HepG2 (cell line): ENCODE results near the gene CCND1. TPM values are rescaled to one million over a fixed set of nuclear protein-coding genes. Genes with fewer than 3 reads are reported as not detected.

ENCODE experiments used
- ATF7 ChIP-seq, 2 experiments: fragments of 450-650 bp in 1 of 2; sonication (generic) in 1 of 2; formaldehyde crosslinking in 1 of 2; IDR thresholded peaks; 2 replicates each; pipeline versions ENCODE4 v1.4.0 to v1.6.1; 2016 to 2020; ENCODE audit warnings: antibody characterized with exemption in 1 of 2, mild to moderate bottlenecking in 1 of 2, missing genetic modification reagents in 1 of 2
- BHLHE40 ChIP-seq: IDR thresholded peaks from 2 replicates; pipeline ENCODE4 v1.6.1; 2011; ENCODE audit warnings: low read length, improper control_type of control experiment
- CBFB ChIP-seq: sonication (generic); formaldehyde crosslinking; IDR thresholded peaks from 2 replicates; pipeline ENCODE4 v1.4.0; 2020; ENCODE audit warnings: missing genetic modification reagents
- KIAA2018 ChIP-seq: sonication (generic); formaldehyde crosslinking; IDR thresholded peaks from 2 replicates; pipeline ENCODE4 v1.5.0; 2020; ENCODE audit warnings: mild to moderate bottlenecking, missing genetic modification reagents, borderline replicate concordance
- MED1 ChIP-seq: sonication (generic); formaldehyde crosslinking; IDR thresholded peaks from 2 replicates; pipeline ENCODE4 v1.4.0; 2020; ENCODE audit warnings: missing genetic modification reagents
- PHF20 ChIP-seq: sonication (generic); formaldehyde crosslinking; IDR thresholded peaks from 2 replicates; pipeline ENCODE4 v1.5.0; 2020; ENCODE audit warnings: mild to moderate bottlenecking, missing genetic modification reagents
- SAP130 ChIP-seq: IDR thresholded peaks from 2 replicates; pipeline ENCODE4 v1.6.1; 2016; ENCODE audit warnings: low read depth
- THAP7 ChIP-seq: sonication (generic); formaldehyde crosslinking; IDR thresholded peaks from 2 replicates; pipeline ENCODE4 v1.8.1; 2023; ENCODE audit warnings: mild to moderate bottlenecking, missing genetic modification reagents
- XBP1 ChIP-seq: sonication (generic); formaldehyde crosslinking; IDR thresholded peaks from 2 replicates; pipeline ENCODE4 v1.5.0; 2020; ENCODE audit warnings: missing genetic modification reagents
- ZBTB38 ChIP-seq: sonication (generic); formaldehyde crosslinking; IDR thresholded peaks from 2 replicates; pipeline ENCODE4 v1.5.1; 2020; ENCODE audit warnings: mild to moderate bottlenecking, missing genetic modification reagents
- ZBTB4 ChIP-seq: sonication (generic); formaldehyde crosslinking; IDR thresholded peaks from 2 replicates; pipeline ENCODE4 v1.4.0; 2020; ENCODE audit warnings: missing genetic modification reagents, mild to moderate bottlenecking, borderline replicate concordance
- ZC3H4 ChIP-seq: sonication (generic); formaldehyde crosslinking; IDR thresholded peaks from 2 replicates; pipeline ENCODE4 v1.4.0; 2020; ENCODE audit warnings: missing genetic modification reagents, borderline replicate concordance
- ZNF138 ChIP-seq: sonication (generic); formaldehyde crosslinking; IDR thresholded peaks from 2 replicates; pipeline ENCODE4 v1.5.0; 2020; ENCODE audit warnings: mild to moderate bottlenecking, low read depth, missing genetic modification reagents
- ZNF17 ChIP-seq: sonication (generic); formaldehyde crosslinking; IDR thresholded peaks from 2 replicates; pipeline ENCODE4 v1.5.0; 2020; ENCODE audit warnings: mild to moderate bottlenecking, missing genetic modification reagents
- ZNF777 ChIP-seq: sonication (generic); formaldehyde crosslinking; IDR thresholded peaks from 2 replicates; pipeline ENCODE4 v1.4.0; 2020; ENCODE audit warnings: missing genetic modification reagents
- ZSCAN9 ChIP-seq: IDR thresholded peaks from 2 replicates; pipeline ENCODE4 v1.6.1; 2016; ENCODE audit warnings: borderline replicate concordance
- polyA plus RNA-seq, 8 experiments: library from polyadenylated mRNA; depleted of rRNA in 3 of 8; stranded (reverse) in 7 of 8; unstranded in 1 of 8; fragments of >200 nt; fragmentation: Illumina TruSeq in 4 of 8; extraction: Trizol in 4 of 8; gene quantifications; 2 replicates each; pipeline versions ENCODE4 v1.2.1 to v1.2.3, GENCODE V29; 2011 to 2016; ENCODE audit warnings: low read depth in 4 of 8, missing spikeins in 1 of 8, mixed read lengths in 1 of 8; ENCODE audit not compliant: insufficient read depth in 1 of 8
- total RNA-seq, 5 experiments: library from RNA; depleted of rRNA; stranded (reverse); fragments of >200 nt; fragmentation: Illumina TruSeq; extraction: Trizol; gene quantifications; 2 replicates each; pipeline ENCODE4 v1.2.3, GENCODE V29; 2016; ENCODE audit warnings: low read depth in 1 of 5

CCND1 gene
- total and polyA plus RNA-seq, 2 of the 13 experiments (the other 11 are each of a cell fraction or from before 2014, with no cell fraction given), result 107 to 136 TPM

- no peak for TF ChIP-seq ZNF17 (CRISPR knock-in tag)
- TF ChIP-seq ZNF777, result no peak
- no peak for TF ChIP-seq BHLHE40
- peak; percentile 92 for TF ChIP-seq CBFB (CRISPR knock-in tag)
- peak; percentile 83 for TF ChIP-seq MED1 (CRISPR knock-in tag)
- TF ChIP-seq SAP130, result peak; percentile 49; the same call in 1 of the 2 replicates
- no peak for TF ChIP-seq KIAA2018 (CRISPR knock-in tag)
- peak; percentile 78; the same call in 1 of the 2 replicates for TF ChIP-seq ZBTB38
- TF ChIP-seq ZC3H4 (CRISPR knock-in tag), result no peak
- no peak for TF ChIP-seq XBP1 (CRISPR knock-in tag)
- no peak for TF ChIP-seq ZNF138
- no peak for TF ChIP-seq PHF20
- TF ChIP-seq THAP7 (CRISPR knock-in tag), result no peak
- TF ChIP-seq ATF7 (IDR thresholded peaks at IDR 0.05), result no peak
- TF ChIP-seq ATF7 (CRISPR knock-in tag; IDR thresholded peaks at IDR 0.05), result no peak
- TF ChIP-seq ZBTB4 (CRISPR knock-in tag), result 0 out of 2 replicates have a peak, but pooled peaks have one; percentile 46
- TF ChIP-seq ZSCAN9 (CRISPR knock-in tag), result peak; percentile 61; the same call in 1 of the 2 replicates
These were observed 61.3 kb downstream of the CCND1 start (continued) for GRCh38 chr11:69702239-69702691.
